Hematopoietic multipotent progenitor cell (in vitro differentiated cells): ENCODE results near the gene TPCN2. TPM values are rescaled to one million over a fixed set of nuclear protein-coding genes. Genes with fewer than 3 reads are reported as not detected.

ENCODE experiments used
- DNase-seq, 3 donors: peaks; one replicate each; pipeline ENCODE4 v3.0.0-alpha.2; 2011 to 2015; ENCODE audit warnings: low read depth in 2 of 3, low spot score in 2 of 3
- total RNA-seq: library from RNA; depleted of rRNA; stranded (reverse); fragments of >200 nt; gene quantifications from one replicate; pipeline ENCODE4 v1.2.3, GENCODE V29; 2012

Gene TPCN2
- total RNA-seq, 1 donor, result 32.6 TPM

DNA sequence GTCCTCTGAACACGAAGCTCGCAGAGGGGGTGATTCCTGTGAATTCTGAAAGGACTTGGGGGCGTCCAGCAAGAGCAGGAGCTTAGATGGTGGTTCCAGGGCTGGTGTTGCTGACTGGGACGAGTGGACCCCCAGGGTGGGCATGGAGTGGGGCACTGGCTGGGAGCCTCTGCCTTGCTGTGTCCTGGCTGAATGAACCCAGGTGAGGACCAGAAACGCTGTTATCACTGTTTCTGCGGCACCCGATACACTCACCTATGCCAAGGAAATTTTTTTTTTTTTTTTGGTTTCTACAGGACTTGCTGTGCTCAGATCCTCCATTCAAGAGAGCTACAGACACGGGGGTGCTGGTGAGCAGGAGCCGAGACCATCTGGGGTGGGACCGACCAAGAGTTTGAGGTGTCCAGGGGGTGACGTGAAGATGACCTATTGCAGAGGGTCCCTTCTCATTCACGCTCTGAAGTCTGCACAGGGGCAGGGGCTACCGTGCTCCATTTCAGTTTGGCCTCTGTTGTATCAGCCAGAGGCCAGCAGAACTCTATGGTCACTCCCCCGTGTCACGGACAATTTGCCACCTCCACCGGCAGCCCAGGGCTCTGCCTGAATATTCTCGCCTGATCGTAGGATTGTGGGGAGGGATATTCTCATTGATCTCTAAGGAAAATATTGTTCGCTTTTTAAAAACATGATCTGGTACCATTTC, 110.6 kb downstream of the TPCN2 start:
- DNase-seq, result no peak

DNA sequence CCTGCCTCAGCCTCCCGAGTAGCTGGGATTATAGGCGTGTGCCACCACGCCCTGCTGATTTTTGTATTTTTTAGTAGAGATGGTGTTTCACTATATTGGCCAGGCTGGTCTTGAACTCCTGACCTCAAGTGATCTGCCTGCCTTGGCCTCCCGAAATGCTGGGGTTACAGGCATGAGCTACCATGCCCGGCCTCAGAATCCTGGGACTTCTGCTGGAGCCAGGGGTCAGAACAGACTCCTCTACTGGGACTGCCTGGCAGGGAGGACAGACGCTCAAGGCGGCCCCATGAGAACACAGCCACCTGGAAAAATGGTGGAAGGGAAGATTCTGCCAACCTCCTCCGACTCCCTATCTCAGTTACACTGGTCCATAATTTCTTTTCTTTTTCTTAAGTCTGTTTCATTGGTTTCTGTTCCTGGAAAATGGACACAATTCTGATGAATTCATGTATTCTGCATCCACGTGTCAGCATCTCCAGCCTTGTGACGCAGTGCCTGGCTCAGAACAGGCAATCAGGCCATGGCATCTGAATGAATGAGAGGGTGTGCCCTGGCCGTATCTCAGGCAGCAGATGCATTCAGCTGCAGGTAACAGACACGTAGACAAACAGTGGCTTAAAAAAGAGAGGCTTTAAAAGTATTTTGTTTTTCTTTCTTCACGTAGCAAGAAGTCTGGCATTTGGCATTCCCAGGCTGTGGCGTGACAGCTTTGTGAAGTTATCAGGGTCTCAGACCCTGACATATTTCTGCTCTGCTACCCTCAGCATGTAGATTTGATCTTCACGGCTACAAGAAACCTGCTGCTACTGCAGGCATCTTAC, 111.8 kb downstream of the TPCN2 start:
- DNase-seq, result no peak

DNA sequence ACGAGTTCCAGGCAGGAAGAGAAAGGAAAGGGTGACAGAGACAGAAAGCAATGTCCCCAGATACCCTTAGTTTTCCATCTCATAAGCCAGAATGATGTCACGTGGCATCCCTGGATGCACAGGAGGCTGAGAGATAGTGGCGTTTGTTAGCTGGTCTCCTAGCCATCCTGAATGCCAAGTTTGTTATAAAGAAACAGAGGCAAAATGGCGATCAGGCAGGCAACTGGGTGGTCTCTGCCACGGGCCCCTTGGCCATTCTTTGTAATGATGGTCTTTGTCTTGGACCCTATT, 112.3 kb downstream of the TPCN2 start:
- DNase-seq, result no peak

DNA sequence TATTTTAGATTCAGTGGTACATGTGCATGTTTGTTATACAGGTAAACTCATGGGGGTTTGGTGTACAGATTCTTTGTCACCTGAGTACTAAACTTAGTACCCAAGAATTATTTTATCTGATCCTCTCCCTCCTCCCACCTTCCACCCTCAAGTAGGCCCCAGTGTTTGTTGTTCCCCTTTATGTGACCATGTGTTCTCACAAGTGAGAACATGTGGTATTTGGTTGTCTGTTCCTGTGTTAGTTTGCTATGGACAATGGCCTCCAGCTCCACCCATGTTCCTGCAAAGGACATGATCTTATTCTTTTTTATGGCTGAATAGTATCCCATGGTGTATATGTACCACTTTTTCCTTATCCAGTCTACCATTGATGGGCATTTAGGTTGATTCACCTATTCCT, 113.8 kb downstream of the TPCN2 start:
- DNase-seq, result no peak

DNA sequence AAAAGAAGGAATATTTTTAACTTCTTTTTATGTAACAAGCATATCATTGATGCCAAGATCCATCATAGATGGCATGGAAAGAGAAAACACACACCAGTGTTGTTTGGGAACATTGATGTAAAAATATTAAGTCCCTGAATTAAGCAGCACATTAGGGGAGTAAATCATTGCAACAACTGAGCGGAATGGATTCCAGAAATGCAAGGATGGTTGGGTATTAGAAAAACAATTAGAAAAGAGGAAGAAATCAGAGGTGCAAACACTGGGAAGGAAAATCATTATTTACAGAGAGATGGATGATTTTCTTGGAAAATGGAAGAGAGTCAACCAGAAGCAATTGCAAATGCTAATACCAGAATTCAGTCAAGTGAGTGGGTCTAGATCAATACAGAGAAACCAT, 115.1 kb downstream of the TPCN2 start:
- no peak for DNase-seq

DNA sequence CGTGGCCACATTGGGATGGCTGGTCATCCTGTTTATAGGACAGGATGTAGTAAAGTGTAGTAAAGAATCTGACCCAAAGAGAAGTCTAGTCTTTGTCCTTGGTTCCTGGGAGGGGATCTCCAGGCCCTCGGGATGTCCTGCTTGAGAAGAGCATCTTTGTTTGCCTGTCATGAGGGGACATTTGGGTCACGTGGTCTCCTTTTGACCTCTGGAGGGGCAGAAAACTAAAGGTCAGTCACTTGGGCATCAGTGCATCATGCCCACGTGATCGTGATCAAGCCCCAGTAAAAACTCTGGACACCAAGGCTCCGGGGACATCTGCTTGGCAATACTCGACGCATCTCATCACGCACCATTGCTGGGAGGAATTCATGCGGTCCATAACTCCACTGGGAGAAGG, 116.1 kb downstream of the TPCN2 start:
- no peak for DNase-seq

DNA sequence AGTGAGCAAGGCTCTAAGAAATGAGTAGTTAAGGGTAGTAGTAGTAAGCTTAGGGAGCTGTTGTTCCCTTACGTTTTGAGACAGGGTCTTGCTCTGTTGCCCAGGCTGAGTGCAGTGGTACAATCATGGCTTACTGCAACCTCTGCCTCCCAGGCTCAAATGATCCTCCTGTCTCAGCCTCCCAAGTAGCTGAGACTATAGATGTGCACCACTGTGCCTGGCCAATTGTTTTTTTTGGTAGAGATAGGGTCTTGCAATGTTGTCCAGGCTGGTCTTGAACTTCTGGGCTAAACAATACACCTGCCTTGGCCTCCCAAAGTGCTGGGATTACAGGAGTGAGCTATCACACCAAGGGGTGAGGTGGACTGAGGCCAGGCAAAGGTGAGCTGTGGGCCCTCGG, 117.0 kb downstream of the TPCN2 start:
- no peak for DNase-seq

DNA sequence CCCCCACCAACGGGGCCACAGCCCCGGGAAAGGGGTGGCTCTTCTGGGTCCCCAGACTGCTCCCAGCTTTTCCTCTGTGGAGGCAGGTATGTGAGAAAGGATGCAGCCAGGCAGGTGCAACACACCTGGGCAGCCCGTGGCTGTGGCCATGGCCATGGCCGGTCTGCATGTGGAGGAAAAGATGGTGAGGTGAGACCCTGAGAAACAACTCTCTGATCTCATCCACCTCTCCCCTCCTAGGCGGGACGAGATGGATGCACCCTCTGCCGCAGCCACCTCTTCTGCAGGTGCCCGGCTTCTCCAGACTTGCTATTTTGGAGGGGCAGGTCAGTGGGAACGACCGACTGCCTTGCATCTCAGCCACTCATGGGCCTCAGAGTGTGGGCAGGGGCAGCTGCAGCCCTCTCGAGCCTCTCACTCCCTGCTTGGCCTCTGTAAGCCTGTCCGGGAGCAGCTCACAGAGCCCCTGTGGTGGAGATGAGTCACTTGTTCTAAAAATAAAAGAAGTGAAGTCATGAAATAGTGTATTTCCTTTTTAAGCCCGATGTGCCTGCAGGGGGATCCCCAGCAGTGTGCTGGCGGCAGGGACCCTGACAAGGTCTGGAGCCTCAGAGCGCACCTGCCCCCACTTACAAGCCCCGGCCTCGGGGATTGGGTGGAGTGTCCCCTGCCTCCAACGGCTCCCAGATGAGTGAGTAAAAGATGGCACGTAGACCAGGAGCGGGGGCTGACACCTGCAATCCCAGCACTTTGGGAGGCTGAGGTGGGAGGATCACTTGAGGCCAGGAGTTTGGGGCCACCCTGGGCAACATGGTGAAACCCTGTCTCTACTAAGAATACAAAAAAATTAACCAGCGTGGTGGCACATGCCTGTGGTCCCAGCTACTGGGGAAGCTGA, 117.7 kb downstream of the TPCN2 start:
- peak in 2 of 3 donors; percentile 78 to 85 for DNase-seq

DNA sequence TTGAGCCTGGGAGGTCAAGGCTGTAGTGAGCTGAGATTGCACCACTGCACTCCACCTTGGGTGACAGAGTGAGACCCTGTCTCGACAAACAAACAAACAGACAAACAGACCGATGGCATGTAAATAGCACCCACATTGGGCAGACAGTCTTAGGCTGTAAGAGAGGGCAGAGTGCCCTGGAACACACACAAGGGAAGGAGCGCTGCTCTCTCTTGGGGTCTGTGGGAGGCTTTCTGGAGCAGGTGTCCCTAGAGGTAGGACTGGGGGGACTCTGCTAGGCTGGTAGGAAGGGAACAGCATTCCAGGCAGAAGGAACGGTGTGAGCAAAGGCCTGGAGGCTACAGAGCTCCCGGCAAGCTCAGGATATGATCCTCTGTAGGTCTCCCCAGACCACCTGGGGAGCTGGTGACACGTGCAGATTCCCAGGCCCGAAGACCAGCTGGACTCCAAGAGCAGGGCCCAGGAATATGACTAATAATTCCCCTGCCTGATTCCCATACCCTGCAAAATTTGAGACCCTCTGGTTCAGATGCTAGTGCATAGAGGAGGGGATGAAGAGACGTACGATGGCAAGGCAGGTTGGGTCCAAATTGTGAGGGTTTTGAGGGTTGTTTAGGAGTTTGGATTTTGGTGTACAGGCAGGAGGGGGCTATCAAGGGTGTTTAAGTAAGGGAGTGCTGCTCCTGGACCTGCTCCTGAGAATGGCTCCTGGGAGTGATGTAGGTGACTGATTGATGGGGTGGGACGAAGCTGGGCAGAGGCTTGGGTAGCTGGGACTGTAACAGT, 118.6 kb downstream of the TPCN2 start:
- no peak for DNase-seq

DNA sequence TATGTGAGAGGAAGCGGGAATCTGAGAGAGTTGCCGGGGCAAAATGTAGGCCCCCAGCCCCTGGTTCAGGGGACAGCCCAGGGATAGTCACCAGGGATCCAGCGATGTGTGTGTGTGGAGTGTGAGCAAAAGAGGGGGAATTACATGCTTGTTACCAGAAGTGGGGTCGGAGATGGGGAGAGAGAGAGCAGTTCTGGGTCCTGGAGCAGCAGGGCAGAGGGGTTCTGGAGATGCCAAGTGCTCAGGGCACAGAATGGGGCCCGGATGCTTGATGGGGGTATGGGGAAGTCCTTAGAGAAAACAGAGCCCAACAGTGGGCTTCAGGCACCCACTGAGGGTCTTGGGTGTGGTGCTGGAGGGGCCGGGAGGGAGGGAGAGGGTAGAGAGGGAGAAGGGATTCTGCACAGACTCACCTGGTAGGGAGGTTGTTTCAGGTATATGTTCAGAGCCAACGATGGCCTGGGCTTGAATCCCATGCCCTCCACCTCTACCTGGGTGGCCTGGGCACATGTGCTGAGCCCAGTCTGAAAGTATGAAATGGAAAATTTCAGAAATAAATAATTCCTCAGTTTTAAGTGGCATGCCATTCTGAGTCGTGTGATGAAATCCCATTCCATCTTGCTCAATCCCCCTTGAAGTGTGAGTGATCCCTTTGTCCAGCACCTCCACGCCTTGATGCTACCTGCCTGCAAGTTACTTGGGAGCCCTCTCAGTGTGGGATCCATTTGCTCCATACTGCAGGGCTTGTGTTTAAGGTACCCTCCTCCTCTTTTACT, 119.4 kb downstream of the TPCN2 start:
- no peak for DNase-seq

DNA sequence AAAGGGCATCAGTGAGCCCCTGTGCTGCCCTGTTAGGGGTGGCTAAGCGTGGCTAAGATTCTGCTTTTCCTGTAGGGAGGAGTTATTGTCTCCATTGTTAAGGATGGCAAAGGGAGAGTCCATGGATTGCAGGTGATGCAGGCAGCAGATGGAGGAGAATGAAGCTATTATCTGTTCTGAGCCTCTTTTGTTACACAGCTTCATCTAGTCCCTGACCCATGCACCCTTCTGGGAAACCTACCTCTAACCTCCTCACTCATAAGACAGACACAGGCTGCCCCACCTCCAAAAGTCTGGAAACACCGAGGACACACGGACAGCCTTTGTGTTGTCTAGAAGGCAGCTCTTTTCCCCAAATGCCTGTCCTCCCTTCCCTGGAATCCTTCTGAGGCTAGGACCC, 120.7 kb downstream of the TPCN2 start:
- no peak for DNase-seq

DNA sequence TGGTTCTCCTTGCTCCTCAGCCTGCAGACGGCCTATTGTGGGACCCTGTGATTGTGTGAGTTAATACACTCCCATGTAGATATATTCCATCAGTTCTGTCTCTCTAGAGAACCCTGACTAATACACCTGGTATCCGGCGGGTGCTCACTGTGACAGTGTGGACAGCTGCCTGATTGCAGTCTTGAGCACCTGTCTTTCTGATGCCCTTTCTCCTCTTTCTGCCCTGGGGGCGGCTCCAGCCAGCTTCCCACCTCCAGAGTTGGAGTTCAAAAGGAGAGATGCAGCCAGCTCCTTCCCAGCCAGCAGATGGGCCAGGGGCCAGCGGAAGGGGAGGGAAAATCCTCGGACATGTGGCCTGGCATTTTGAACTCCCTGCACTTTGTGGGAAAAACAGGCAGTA, 122.0 kb downstream of the TPCN2 start:
- no peak for DNase-seq

DNA sequence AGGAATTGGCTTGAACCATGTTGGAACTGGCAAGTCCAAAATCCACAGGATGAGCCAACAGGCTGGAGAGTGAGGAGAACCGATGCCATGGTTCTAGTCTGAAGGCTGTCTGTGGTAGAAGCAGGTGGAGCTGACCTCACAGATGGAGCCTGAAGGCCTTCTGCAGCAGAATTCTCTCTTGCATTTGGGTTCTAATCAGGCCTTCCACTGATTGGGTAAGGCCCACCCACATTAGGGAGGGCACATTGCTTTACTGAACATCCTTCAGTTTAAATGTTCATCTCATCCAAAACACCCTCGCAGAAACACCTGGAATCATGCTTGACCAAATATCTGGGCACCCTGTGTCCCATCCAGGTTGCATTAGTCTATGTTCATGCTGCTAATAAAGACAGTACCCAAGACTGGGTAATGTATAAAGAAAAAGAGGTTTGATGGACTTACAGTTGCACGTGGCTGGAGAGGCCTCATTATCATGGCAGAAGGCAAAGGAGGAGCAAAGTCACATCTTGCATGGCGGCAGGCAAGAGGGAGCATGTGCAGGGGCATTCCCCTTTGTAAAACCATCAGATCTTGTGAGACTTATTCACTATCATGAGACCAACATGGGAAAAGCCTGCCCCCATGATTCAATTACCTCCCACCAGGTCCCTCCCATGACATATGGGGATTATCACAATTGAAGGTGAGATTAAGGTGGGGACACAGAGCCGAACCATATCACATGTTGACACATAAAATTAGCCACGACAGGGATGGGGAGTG, 122.9 kb downstream of the TPCN2 start:
- no peak for DNase-seq

DNA sequence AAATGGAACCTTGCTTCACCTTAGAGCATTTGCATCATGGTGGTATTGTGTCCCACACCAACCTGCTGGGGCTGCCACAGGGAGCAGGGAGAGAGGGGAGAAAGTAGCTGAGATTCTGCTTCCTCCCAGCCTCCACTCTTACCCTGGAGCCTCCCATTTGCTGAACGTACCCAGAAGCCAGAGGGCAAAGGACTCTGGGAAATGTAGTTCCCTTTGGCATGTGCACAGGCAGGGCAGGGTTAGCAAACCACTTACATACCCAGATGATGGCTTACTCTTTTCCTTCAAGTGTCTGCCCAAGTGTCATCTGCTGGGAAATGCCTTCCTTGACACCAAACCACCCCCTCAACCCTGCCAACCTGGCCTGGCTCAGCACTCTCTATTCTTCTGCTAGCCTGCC, 123.9 kb downstream of the TPCN2 start:
- no peak for DNase-seq

DNA sequence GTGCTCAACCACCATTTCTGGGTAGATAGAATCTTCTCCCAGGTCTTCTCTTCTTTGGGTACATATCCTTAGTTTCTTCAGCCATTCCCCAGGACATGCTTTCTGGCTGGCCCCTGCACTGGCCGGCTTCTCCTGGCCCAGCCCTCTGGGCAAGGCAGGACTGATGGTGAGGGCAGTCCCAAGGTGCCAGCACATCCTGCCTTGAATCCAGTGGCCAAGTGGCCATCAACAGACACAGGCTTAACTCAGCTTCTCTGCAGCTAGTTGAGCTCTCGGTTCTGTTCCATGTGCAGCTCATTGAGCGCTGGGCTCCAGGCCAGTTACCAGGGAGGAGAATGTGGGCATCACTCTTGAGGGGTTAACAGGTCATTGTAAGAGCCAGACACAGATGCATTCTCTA, 124.6 kb downstream of the TPCN2 start:
- DNase-seq, result no peak

DNA sequence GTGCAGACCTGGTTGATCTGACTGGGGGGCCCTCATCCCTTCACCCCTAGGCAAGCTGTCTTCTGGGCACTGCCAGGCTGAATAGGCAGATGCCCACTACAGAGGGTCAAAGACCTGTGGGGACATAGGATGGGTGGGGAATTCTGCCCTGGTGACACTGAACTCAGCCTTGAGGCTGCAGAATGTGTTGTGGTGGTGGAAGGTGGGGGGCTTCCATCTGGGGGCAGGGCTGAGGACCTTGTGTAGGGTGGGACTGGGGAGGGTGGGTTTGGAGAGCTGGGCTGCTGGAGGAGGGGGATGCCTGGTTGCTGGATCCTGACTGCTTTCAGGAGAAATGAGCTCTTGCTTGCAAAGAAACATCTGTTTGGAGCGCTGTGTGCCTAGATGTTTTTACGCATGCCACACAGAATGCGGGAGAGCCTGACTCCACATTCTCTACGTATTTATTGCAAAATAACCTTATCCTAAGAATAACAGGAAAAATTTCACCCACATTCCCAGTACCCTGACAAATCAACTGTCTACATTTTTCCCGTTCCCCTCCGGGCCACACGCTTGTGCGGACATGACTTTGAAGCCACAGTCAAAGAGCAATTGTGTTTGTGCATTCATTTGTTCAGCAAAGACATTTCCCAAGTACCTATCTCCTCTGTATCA, 125.3 kb downstream of the TPCN2 start:
- DNase-seq, result no peak

DNA sequence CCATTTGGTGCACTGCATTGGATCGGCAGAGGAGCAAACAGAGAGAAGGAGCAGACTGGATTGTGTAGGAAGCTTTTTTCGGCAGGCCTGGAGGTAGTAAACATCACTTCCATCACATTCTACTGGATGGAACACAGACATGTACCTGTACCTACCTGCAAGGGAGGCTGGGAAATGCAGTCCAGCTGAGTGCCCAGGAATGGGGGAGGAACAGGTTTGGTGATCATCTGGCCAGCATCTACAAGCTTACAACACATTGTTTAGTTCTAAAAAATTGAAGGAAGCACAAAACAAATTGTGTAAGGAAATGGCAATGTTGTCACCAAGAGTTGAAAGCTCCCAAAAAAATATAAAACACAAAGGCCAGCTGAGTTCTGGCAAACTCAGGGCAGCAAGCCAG, 126.1 kb downstream of the TPCN2 start:
- DNase-seq, result no peak

DNA sequence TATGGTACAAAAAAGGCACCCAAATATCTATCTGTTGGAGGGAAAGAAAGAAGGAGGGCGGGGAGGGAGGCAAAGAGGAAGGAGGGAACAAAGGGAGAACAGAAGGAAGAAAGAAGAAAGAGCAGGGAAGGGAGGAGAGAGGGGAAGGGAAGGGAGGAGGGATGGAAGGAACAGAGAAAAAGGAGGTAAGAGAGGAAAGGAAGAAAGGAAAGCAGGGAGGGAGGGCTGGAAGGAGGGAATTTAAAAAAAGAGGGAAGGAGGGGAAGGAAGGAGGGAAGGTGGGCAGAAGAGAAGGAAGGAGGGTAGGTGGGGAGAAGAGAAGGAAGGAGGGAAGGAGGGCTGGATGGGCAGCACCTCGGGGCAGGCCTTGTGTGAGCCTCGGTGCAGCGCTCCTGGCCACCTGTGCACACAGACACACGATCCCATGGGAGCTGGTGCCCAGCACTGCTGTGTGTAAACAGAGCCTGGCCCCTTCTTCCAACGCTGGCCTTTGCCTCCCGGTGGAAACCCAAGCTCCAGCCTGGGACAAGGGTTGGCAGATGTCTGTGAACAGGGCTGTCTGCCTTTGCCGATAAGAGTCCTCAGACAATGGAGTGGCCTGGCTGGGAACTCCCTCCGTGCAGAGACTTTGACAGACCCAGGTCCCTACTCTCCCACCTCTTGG, 130.2 kb downstream of the TPCN2 start:
- DNase-seq, result no peak
